HG02763 (cell line): ENCODE measurements around the gene RAB5B.
A peak's percentile ranks its signal among the peaks of the same experiment; 100 is the strongest.
"Not testable (repeated sequence)": the region's sequence is repeated elsewhere in the genome, so short reads cannot be mapped to it uniquely, and the experiment has no call there.

Source experiments
- ATAC-seq: cut with Tn5 transposase; IDR thresholded peaks from one replicate; pipeline ENCODE4 v1.9.1; 2021; ENCODE audit warnings: mild to moderate bottlenecking, moderate library complexity; ENCODE audit not compliant: unreplicated experiment

The RAB5B gene

GRCh38 chr12:55940065-55940732 is 33.7 kb upstream of the RAB5B start:
- ATAC-seq = peak; percentile 89

- no peak for ATAC-seq
Observed at GRCh38 chr12:55942055-55942454, 31.8 kb upstream of the RAB5B start.

GRCh38 chr12:55942577-55943136 is 31.2 kb upstream of the RAB5B start:
- ATAC-seq = no peak

GRCh38 chr12:55946553-55946952 is 27.3 kb upstream of the RAB5B start:
- no peak for ATAC-seq

GRCh38 chr12:55955344-55955743 is 18.5 kb upstream of the RAB5B start:
- ATAC-seq = no peak

GRCh38 chr12:55955800-55956508 is 17.9 kb upstream of the RAB5B start:
- no peak for ATAC-seq

- ATAC-seq = no peak
Observed at GRCh38 chr12:55957106-55957859, 16.6 kb upstream of the RAB5B start.

GRCh38 chr12:55963760-55964159 is 10.1 kb upstream of the RAB5B start:
- ATAC-seq = no peak

- no peak for ATAC-seq
Observed at GRCh38 chr12:55965240-55965639, 8.6 kb upstream of the RAB5B start.

GRCh38 chr12:55965941-55966407 is 7.9 kb upstream of the RAB5B start, which contains the start of gene PMEL:
Gene PMEL, minus strand, starts transcription at chr12:55966042. Its CDS starts 31 bp downstream, at chr12:55966011.
- ATAC-seq = no peak

GRCh38 chr12:55966408-55967281 is 7.2 kb upstream of the RAB5B start, which contains the start of gene CDK2:
Gene CDK2, plus strand, starts transcription at chr12:55966830. Its CDS starts 179 bp downstream, at chr12:55967009.
- peak; percentile 97 for ATAC-seq

- no peak for ATAC-seq
Observed at GRCh38 chr12:55969356-55969755, 4.5 kb upstream of the RAB5B start.

GRCh38 chr12:55970775-55971174 is 3.1 kb upstream of the RAB5B start:
- no peak for ATAC-seq

GRCh38 chr12:55972042-55972441 is 1.8 kb upstream of the RAB5B start:
- no peak for ATAC-seq

- ATAC-seq = no peak
Observed at GRCh38 chr12:55972456-55972855, 1.4 kb upstream of the RAB5B start.

GRCh38 chr12:55972911-55973598 is 823 bp upstream of the RAB5B start:
- no peak for ATAC-seq

- ATAC-seq = peak; percentile 9
Observed at GRCh38 chr12:55974308-55974730, 441 bp downstream of the RAB5B start.

GRCh38 chr12:55978393-55978792 is 4.5 kb downstream of the RAB5B start:
- ATAC-seq = no peak

- ATAC-seq = no peak
Observed at GRCh38 chr12:55979069-55979468, 5.2 kb downstream of the RAB5B start.

GRCh38 chr12:55981882-55982281 is 8.0 kb downstream of the RAB5B start:
- not testable (repeated sequence) for ATAC-seq
